ENCODE measurements around the gene DGKG. TPM values are rescaled to one million over a fixed set of nuclear protein-coding genes. Genes with fewer than 3 reads are reported as not detected.

The DGKG gene
- total RNA-seq, 1 donor from 2014 or later, result 0.22 TPM

DNA sequence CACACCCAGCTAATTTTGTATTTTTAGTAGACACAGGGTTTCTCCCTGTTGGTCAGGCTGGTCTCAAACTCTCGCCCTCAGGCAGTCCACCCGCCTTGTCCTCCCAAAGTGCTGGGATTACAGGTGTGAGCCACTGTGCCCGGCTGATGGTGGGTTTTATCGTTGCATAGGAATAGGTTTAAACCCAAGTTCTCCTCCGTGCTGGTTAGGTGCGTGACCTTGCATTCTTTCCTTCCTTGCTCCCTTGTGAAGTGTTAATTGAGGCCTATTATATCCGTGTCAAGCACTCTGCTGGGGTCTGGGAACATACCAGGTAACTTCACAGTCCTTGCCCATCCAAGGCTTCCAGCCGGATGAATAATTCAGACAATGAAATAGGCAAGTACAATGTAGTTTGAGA lies 233.9 kb downstream of the DGKG start:
- Mint-ChIP-seq H3K27ac (no peak overlapping the region), H3K27me3 (ENCODE audit: insufficient read depth, low read depth) (peaks cover 17% of the 10 kb centered on the region), H3K9me3 (no peaks in the 10 kb centered on the region), H3K4me3 (no peak overlapping the region), H3K36me3 (no peaks in the 10 kb centered on the region), H3K4me1 (peaks cover 27% of the 10 kb centered on the region)
- no peak for DNase-seq (ENCODE audit: low spot score)
- Histone ChIP-seq H3K4me1 (peaks cover 4% of the 10 kb centered on the region), H3K9ac (no peak overlapping the region), H3K9me3 (ENCODE audit: low read depth) (no peaks in the 10 kb centered on the region), H3F3A (ENCODE audit: low read depth) (no peaks in the 10 kb centered on the region), H3K27ac (no peak overlapping the region), H3K4me3 (no peak overlapping the region), H2AFZ (replicated peaks) (no peak overlapping the region), H3K79me2 (ENCODE audit: low read depth) (no peaks in the 10 kb centered on the region), H4K20me1 (ENCODE audit: low read depth) (no peaks in the 10 kb centered on the region), H3K36me3 (no peaks in the 10 kb centered on the region), H3K4me2 (no peak overlapping the region), H3K27me3 (no peaks in the 10 kb centered on the region)
- TF ChIP-seq EZH2 (IDR thresholded peaks at IDR 0.05) (no peak), EZH2phosphoT487 (IDR thresholded peaks at IDR 0.05) (no peak), CTCF (IDR thresholded peaks at IDR 0.05) (no peak)

DNA sequence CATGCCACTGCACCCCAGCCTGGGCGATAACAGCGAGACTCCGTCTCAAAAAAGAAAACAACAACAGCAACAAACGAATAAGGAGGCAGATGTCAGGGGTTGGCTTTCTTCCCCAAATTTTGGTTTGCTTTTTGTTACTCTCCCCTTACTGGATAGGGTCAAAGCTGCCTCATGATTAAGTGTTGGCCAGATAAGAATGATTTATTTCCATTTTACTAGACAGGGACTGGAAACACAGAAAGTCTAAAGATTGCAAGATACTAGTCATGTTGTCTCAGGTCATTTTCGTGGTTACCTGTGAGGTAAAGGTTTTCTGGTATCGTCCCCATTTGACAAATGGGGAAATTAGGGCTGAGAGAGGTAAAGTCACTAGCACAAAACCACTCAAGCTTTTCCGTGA lies 234.6 kb downstream of the DGKG start:
- H3F3A ChIP-seq (ENCODE audit: low read depth), result no peaks in the 10 kb centered on the region
- no peak for TF ChIP-seq EZH2phosphoT487 (IDR thresholded peaks at IDR 0.05)
- H4K20me1 ChIP-seq (ENCODE audit: low read depth), result no peaks in the 10 kb centered on the region
- no peaks in the 10 kb centered on the region for H3K27me3 ChIP-seq
- no peak overlapping the region for H3K27ac ChIP-seq
- no peak for DNase-seq (ENCODE audit: low spot score)
- Mint-ChIP-seq H3K4me1 (peaks cover 31% of the 10 kb centered on the region), H3K9me3 (no peaks in the 10 kb centered on the region), H3K27ac (no peak overlapping the region), H3K36me3 (no peaks in the 10 kb centered on the region), H3K27me3 (ENCODE audit: insufficient read depth, low read depth) (peaks cover 17% of the 10 kb centered on the region), H3K4me3 (no peak overlapping the region)
- peaks cover 4% of the 10 kb centered on the region for H3K4me1 ChIP-seq
- H3K9me3 ChIP-seq (ENCODE audit: low read depth), result no peaks in the 10 kb centered on the region
- no peak overlapping the region for H3K4me2 ChIP-seq
- no peak overlapping the region for H2AFZ ChIP-seq (replicated peaks)
- H3K79me2 ChIP-seq (ENCODE audit: low read depth), result no peaks in the 10 kb centered on the region
- H3K36me3 ChIP-seq, result no peaks in the 10 kb centered on the region
- H3K9ac ChIP-seq, result no peak overlapping the region
- H3K4me3 ChIP-seq, result no peak overlapping the region

GRCh38 chr3:186125118-186125517 lies 236.9 kb downstream of the DGKG start:
- H3K27me3 Mint-ChIP-seq (ENCODE audit: insufficient read depth, low read depth), result peaks cover 14% of the 10 kb centered on the region
- H3K9ac ChIP-seq, result no peak overlapping the region
- H3K9me3 ChIP-seq (ENCODE audit: low read depth), result no peaks in the 10 kb centered on the region
- no peak overlapping the region for H2AFZ ChIP-seq (replicated peaks)
- H3K27ac ChIP-seq, result no peak overlapping the region
- H3K4me1 ChIP-seq, result peaks cover 9% of the 10 kb centered on the region
- peaks cover 6% of the 10 kb centered on the region for H3K27me3 ChIP-seq
- no peak overlapping the region for H3K4me3 ChIP-seq
- peaks cover 40% of the 10 kb centered on the region for H3K4me1 Mint-ChIP-seq
- peak overlapping the region; percentile 31 for H3K4me3 Mint-ChIP-seq
- no peaks in the 10 kb centered on the region for H4K20me1 ChIP-seq (ENCODE audit: low read depth)
- H3K36me3 ChIP-seq, result no peaks in the 10 kb centered on the region
- no peaks in the 10 kb centered on the region for H3K36me3 Mint-ChIP-seq
- H3K9me3 Mint-ChIP-seq, result no peaks in the 10 kb centered on the region
- H3K27ac Mint-ChIP-seq, result peak overlapping the region; percentile 2
- no peaks in the 10 kb centered on the region for H3K79me2 ChIP-seq (ENCODE audit: low read depth)
- no peak overlapping the region for H3K4me2 ChIP-seq
- H3F3A ChIP-seq (ENCODE audit: low read depth), result no peaks in the 10 kb centered on the region
- no peak for DNase-seq (ENCODE audit: low spot score)
- TF ChIP-seq CTCF (IDR thresholded peaks at IDR 0.05), result no peak
- TF ChIP-seq EZH2phosphoT487 (IDR thresholded peaks at IDR 0.05), result no peak
- no peak for TF ChIP-seq EZH2 (IDR thresholded peaks at IDR 0.05)

DNA sequence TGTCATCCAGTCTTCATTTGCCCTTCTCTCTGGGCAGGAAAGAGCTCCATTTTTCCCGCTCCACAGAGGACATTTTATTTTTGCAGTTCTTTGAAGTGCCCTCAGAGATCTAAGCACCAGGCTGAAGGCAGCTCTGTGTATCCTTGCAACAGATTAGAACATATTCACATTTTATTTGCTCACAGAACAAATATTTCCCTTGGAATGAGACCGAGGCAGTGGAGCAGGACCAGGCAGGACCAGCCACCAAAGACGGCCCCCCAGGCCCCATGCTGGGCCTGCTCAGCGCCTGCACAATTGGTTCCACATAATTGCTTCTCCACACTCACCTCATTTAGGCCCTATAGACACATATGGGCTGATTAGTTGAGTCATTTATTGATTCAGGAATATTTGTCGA lies 237.4 kb downstream of the DGKG start:
- Histone ChIP-seq H3K36me3 (no peaks in the 10 kb centered on the region), H3K79me2 (ENCODE audit: low read depth) (no peaks in the 10 kb centered on the region), H3F3A (ENCODE audit: low read depth) (no peaks in the 10 kb centered on the region), H4K20me1 (ENCODE audit: low read depth) (no peaks in the 10 kb centered on the region), H3K4me1 (peaks cover 9% of the 10 kb centered on the region), H3K4me3 (no peak overlapping the region), H3K9ac (no peak overlapping the region), H3K27ac (no peak overlapping the region), H3K4me2 (no peak overlapping the region), H3K27me3 (peaks cover 12% of the 10 kb centered on the region), H2AFZ (replicated peaks) (no peak overlapping the region), H3K9me3 (ENCODE audit: low read depth) (no peaks in the 10 kb centered on the region)
- Mint-ChIP-seq H3K36me3 (no peaks in the 10 kb centered on the region), H3K27me3 (ENCODE audit: insufficient read depth, low read depth) (peaks cover 14% of the 10 kb centered on the region), H3K4me1 (peaks cover 40% of the 10 kb centered on the region), H3K4me3 (no peak overlapping the region), H3K27ac (no peak overlapping the region), H3K9me3 (no peaks in the 10 kb centered on the region)
- TF ChIP-seq EZH2phosphoT487 (IDR thresholded peaks at IDR 0.05), result no peak
- no peak for TF ChIP-seq CTCF (IDR thresholded peaks at IDR 0.05)
- TF ChIP-seq EZH2 (IDR thresholded peaks at IDR 0.05), result no peak
- no peak for DNase-seq (ENCODE audit: low spot score)
